ENCODE results near the gene TBX10. TPM values are rescaled to one million over a fixed set of nuclear protein-coding genes. Genes with fewer than 3 reads are reported as not detected.
"Not testable (repeated sequence)": the region's sequence is repeated elsewhere in the genome, so short reads cannot be mapped to it uniquely, and the experiment has no call there.

Gene TBX10
- total RNA-seq, 1 donor from 2014 or later = 0.51 TPM

GRCh38 chr11:67648796-67649613 is 9.4 kb upstream of the TBX10 start:
- ATAC-seq (ENCODE audit: poor library complexity) = no peak
- intact Hi-C loops (cut with DNase I) = no loop called here
- no peak for DNase-seq

GRCh38 chr11:67648140-67648795 is 8.7 kb upstream of the TBX10 start:
- ATAC-seq (ENCODE audit: poor library complexity) (no peak), DNase-seq (no peak)
- intact Hi-C loops (cut with DNase I) = no loop called here

- intact Hi-C loops (cut with DNase I) = no loop called here
- DNase-seq = no peak
- no peak for ATAC-seq (ENCODE audit: poor library complexity)
Measured at GRCh38 chr11:67647471-67647870, 7.9 kb upstream of the TBX10 start.

- intact Hi-C loops (cut with DNase I) = no loop called here
- no peak for DNase-seq
- ATAC-seq (ENCODE audit: poor library complexity) = no peak
Measured at GRCh38 chr11:67646535-67647336, 7.2 kb upstream of the TBX10 start.

- intact Hi-C loops (cut with DNase I) = no loop called here
Measured at GRCh38 chr11:67645521-67646461, 6.2 kb upstream of the TBX10 start.

GRCh38 chr11:67644472-67645418 is 5.2 kb upstream of the TBX10 start:
- DNase-seq = no peak
- no peak for ATAC-seq (ENCODE audit: poor library complexity)
- intact Hi-C loops (cut with DNase I) = no loop called here

More at GRCh38 chr11:67645521-67646461, 6.2 kb upstream of the TBX10 start:
- no peak for DNase-seq
- no peak for ATAC-seq (ENCODE audit: poor library complexity)

GRCh38 chr11:67644042-67644441 is 4.5 kb upstream of the TBX10 start:
- DNase-seq (no peak), ATAC-seq (ENCODE audit: poor library complexity) (no peak)
- intact Hi-C loops (cut with DNase I) = no loop called here

GRCh38 chr11:67642173-67643120 is 2.9 kb upstream of the TBX10 start:
- ATAC-seq (ENCODE audit: poor library complexity) (no peak), DNase-seq (no peak)

GRCh38 chr11:67641338-67642172 is 2.0 kb upstream of the TBX10 start:
- no peak for DNase-seq
- intact Hi-C loops (cut with DNase I) = no loop called here
- no peak for ATAC-seq (ENCODE audit: poor library complexity)

More at GRCh38 chr11:67642173-67643120, 2.9 kb upstream of the TBX10 start:
- intact Hi-C loops (cut with DNase I) = no loop called here

- no peak for ATAC-seq (ENCODE audit: poor library complexity)
- intact Hi-C loops (cut with DNase I) = no loop called here
- DNase-seq = no peak
Measured at GRCh38 chr11:67640758-67641337, 1.3 kb upstream of the TBX10 start.

- DNase-seq (peak; percentile 66), ATAC-seq (ENCODE audit: poor library complexity) (peak; percentile 65)
- intact Hi-C loops (cut with DNase I) = no loop called here
Measured at GRCh38 chr11:67640021-67640757, 626 bp upstream of the TBX10 start.

GRCh38 chr11:67638535-67639437 is 777 bp downstream of the TBX10 start:
- intact Hi-C loops (cut with DNase I) = no loop called here
- no peak for ATAC-seq (ENCODE audit: poor library complexity)
- no peak for DNase-seq

GRCh38 chr11:67637441-67637840 is 2.1 kb downstream of the TBX10 start:
- ATAC-seq (ENCODE audit: poor library complexity); intact Hi-C loops (cut with DNase I): not testable (repeated sequence)

More at GRCh38 chr11:67637441-67637840, 2.1 kb downstream of the TBX10 start:
- not testable (repeated sequence) for DNase-seq
